Activated naive CD8-positive, alpha-beta T cell treated with anti-CD3 and anti-CD28 coated beads, Interleukin-2, amount 10 ng/mL, durations not matched to agents 7 days and 5 days (primary cell): ENCODE results near the gene GPR161. TPM values are rescaled to one million over a fixed set of nuclear protein-coding genes. Genes with fewer than 3 reads are reported as not detected.
A peak's percentile ranks its signal among the peaks of the same experiment; 100 is the strongest.
"Not testable (repeated sequence)": the region's sequence is repeated elsewhere in the genome, so short reads cannot be mapped to it uniquely, and the experiment has no call there.

Source experiments
- ATAC-seq: fragments of 150-1000 bp; cut with Tn5 transposase; one replicate; pipeline ENCODE4 v1.10.0; 2021; ENCODE audit warnings: low read depth, moderate library complexity
- POLR2A ChIA-PET: fragments of 350-600 bp; sonication (Branson Sonifier 250); formaldehyde crosslinking; loops from one replicate; lab custom pipeline; 2021; ENCODE audit warnings: antibody characterized with exemption; lab: Charles Lee
- DNase-seq: peaks from one replicate; pipeline ENCODE4 v3.0.0; 2021
- H3K27ac Mint-ChIP-seq: one replicate; pipeline ENCODE4 v1.8.0; 2022; ENCODE audit warnings: mild to moderate bottlenecking, mixed read lengths
- H3K27me3 Mint-ChIP-seq: one replicate; pipeline ENCODE4 v1.8.0; 2022; ENCODE audit warnings: mild to moderate bottlenecking, moderate library complexity, mixed read lengths
- H3K36me3 Mint-ChIP-seq: one replicate; pipeline ENCODE4 v1.8.0; 2021; ENCODE audit warnings: mild to moderate bottlenecking, mixed read lengths
- H3K4me1 Mint-ChIP-seq: one replicate; pipeline ENCODE4 v1.8.0; 2021; ENCODE audit warnings: mixed read lengths
- H3K4me3 Mint-ChIP-seq: one replicate; pipeline ENCODE4 v1.8.0; 2022; ENCODE audit warnings: mild to moderate bottlenecking, moderate library complexity, mixed read lengths
- H3K9me3 Mint-ChIP-seq: one replicate; pipeline ENCODE4 v1.8.0; 2021; ENCODE audit warnings: mixed read lengths
- total RNA-seq, 2 experiments: library from RNA; stranded (reverse); gene quantifications; one replicate each; pipeline ENCODE4 v1.2.3, GENCODE V29; 2021

The GPR161 gene
- total RNA-seq, 2 experiments from 2014 or later = 0.20 TPM; not detected in 1

DNA sequence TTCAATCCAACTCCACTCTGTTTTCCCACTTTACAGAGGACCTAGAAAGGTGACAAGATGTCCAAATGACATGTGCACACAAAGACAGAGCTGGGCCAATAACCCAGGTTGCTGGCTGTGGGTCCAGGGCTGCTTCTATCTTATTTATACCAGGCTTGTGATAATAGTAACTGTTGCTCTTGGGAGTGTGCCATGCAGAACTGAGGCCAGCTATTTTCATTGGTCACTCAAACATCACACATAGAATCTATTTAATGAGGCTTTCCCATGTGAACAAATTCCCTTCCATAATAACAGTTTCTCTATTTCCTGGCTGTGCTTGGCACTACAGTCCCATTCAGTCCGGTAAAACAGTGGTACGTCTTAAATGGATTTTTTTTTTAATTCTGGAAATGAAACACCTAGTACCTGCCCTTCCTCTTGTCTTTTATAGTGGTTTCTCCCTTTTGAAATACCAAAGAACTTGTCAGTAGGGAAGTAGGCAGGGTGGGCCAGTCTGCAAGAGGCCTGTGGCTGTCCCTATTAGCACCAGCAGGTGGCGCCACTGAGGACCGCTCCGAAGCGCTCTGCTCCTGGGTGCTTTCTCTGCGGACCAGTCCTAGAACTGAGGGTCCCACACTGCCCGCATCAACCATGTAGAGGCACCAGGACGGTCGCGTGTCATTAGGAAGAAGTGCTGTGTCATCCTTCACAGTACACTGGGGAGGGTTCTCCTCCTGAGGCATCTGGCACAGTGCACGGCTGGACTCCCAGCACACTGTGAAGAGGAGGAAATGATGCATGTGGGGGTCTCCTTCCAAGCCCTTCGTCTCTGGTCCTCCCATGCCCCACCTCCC, 52.1 kb downstream of the GPR161 start:
- peaks cover 7% of the 10 kb centered on the region for H3K4me1 Mint-ChIP-seq
- no peak overlapping the region for H3K27ac Mint-ChIP-seq
- H3K9me3 Mint-ChIP-seq = no peaks in the 10 kb centered on the region
- peaks cover 2% of the 10 kb centered on the region for H3K27me3 Mint-ChIP-seq
- H3K4me3 Mint-ChIP-seq = no peak overlapping the region
- POLR2A ChIA-PET = interaction anchor here (0.6 to 0.7 kb wide), 2 partner anchors 26 to 154 kb away, joined by 3 read pairs; no protein-coding TSS in a partner anchor
- peak; percentile 68 for ATAC-seq
- DNase-seq = peak; percentile 78
- H3K36me3 Mint-ChIP-seq = no peaks in the 10 kb centered on the region

- POLR2A ChIA-PET = no interaction called here
- no peaks in the 10 kb centered on the region for H3K9me3 Mint-ChIP-seq
- DNase-seq = no peak
- H3K27me3 Mint-ChIP-seq = peaks cover 2% of the 10 kb centered on the region
- H3K27ac Mint-ChIP-seq = no peak overlapping the region
- ATAC-seq = no peak
- H3K4me3 Mint-ChIP-seq = no peak overlapping the region
- no peaks in the 10 kb centered on the region for H3K36me3 Mint-ChIP-seq
- peaks cover 7% of the 10 kb centered on the region for H3K4me1 Mint-ChIP-seq
These were observed 53.0 kb downstream of the GPR161 start for GRCh38 chr1:168083456-168084325.

DNA sequence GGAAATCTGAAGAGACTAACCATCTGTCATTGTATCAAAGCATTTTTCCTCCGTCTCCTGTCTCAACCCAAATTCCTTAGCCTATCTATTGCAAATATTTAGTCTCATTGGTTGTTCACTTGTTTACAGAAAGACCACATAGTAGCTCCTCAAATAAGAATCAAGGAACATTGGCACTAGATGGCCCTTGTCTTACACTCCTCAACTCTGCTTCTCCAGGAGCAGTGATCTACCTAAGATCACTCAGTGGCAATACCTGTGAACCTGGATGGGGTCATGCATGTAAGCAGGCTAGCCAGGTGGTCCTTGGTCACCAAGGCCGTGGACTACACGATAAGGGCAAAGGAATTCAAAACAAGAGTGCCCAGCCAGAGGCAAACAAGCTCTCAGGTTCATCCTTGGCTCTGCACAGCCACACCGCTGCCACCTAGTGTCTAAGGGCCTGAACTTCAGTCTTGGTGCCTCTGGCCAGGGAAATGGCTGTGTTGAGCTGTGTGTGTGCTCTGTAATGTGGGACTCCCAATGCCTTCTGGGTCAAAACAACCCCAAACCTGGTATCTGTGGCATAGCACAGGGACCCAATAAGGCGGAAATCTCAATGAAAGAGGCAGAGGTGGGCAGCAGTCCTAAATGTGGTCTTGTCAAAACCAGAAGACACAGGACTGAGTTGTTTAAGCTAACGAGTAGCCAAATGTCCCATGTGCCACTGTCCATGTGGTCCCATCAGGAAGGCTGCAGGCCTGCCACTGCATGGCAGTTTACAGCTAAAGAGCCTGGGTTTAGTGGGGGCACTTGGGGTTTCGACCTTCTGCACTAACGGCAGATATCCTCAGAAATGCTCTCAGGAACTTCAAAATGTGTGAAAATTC, 54.5 kb downstream of the GPR161 start:
- H3K9me3 Mint-ChIP-seq = no peaks in the 10 kb centered on the region
- ATAC-seq (peak; percentile 90), DNase-seq (peak; percentile 70)
- POLR2A ChIA-PET = interaction anchor here (0.6 to 1.7 kb wide), 3 partner anchors 146 to 436 kb away, joined by 3 to 5 read pairs (median 3); partner anchors contain the start of genes DCAF6, MPC2 and MPZL1
- H3K4me1 Mint-ChIP-seq = peaks cover 7% of the 10 kb centered on the region
- no peak overlapping the region for H3K27ac Mint-ChIP-seq
- peaks cover 2% of the 10 kb centered on the region for H3K27me3 Mint-ChIP-seq
- no peaks in the 10 kb centered on the region for H3K36me3 Mint-ChIP-seq
- H3K4me3 Mint-ChIP-seq = no peak overlapping the region

DNA sequence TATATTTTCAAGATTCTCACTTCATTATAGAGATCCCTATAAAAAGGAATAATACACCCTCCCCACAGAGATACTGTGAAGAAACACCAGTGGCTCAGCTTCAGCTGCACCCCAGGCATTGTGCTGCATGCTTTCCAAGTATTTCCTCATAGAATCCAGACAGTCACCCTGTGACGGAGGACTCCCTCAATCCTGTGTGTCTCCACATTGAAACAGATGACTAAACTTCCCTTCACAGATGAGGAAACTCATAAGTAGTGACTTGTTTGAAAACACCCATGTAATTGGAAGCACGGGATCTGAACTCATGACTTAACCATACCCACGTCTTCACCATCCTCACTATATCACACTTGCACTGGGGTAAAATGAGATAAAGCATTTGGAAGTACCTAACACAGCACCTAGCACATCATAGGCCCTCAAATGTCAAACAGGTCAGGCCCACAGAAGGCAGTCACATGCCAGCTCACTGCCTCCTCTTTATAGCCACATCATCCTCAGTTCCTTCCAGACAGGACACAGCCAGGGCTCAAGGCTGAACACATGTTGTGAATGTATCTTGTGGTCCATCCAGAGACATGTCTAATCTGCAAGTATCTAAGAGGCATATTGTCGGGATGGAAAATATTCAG, 55.2 kb downstream of the GPR161 start:
- Mint-ChIP-seq H3K4me1 (peaks cover 7% of the 10 kb centered on the region), H3K27me3 (peaks cover 2% of the 10 kb centered on the region), H3K4me3 (no peak overlapping the region), H3K9me3 (no peaks in the 10 kb centered on the region), H3K27ac (no peak overlapping the region), H3K36me3 (peaks cover 3% of the 10 kb centered on the region)
- DNase-seq (no peak), ATAC-seq (no peak)
- POLR2A ChIA-PET = interaction anchor here (0.6 to 1.7 kb wide), 3 partner anchors 145 to 435 kb away, joined by 3 to 5 read pairs (median 3); partner anchors contain the start of genes DCAF6, MPC2 and MPZL1

DNA sequence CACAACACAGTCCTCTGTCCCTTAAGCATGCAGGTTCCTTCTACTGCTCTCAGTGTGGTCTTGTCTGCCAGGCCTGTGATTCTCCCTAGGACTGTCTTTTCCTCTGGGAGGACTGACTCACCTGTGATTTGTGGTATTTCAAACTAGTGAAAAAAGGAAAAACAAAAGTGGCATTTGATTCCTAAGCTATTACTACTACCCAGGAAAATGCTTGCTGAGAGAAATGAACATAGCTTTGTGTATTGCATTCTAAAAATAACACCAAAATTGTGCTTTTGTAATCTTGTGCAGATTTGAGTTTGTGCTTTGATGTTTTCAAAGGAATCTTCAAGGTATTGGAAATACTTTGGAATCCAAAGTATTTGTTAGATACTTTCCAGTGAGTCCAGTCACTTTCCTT, 57.0 kb downstream of the GPR161 start:
- peaks cover 7% of the 10 kb centered on the region for H3K36me3 Mint-ChIP-seq
- no peak for ATAC-seq
- POLR2A ChIA-PET = no interaction called here
- no peak overlapping the region for H3K4me3 Mint-ChIP-seq
- peaks cover 6% of the 10 kb centered on the region for H3K4me1 Mint-ChIP-seq
- no peaks in the 10 kb centered on the region for H3K9me3 Mint-ChIP-seq
- H3K27me3 Mint-ChIP-seq = no peaks in the 10 kb centered on the region
- no peak overlapping the region for H3K27ac Mint-ChIP-seq
- DNase-seq = no peak

DNA sequence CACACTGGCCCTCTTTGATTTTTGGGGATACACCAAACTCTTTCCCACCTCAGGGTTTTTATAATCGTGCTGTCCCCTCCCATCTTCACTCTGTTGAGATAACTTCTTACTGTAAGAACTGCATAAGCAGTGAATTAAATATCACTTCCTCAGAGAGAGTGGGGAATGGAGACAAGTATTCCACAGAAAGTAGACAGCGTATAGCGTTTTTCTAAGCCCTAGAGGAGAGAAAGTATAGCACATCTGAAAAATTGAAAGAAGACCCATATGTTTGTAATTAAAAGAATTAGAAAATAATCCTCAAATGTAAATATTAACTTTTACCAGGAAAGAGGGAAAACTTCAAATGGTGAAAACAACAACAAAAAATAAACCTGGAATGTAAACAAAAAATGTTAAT, 67.3 kb downstream of the GPR161 start:
- ATAC-seq = no peak
- POLR2A ChIA-PET = no interaction called here
- H3K27me3 Mint-ChIP-seq = no peaks in the 10 kb centered on the region
- peaks cover 19% of the 10 kb centered on the region for H3K36me3 Mint-ChIP-seq
- DNase-seq = no peak
- H3K9me3 Mint-ChIP-seq = no peaks in the 10 kb centered on the region
- no peak overlapping the region for H3K27ac Mint-ChIP-seq
- no peak overlapping the region for H3K4me3 Mint-ChIP-seq
- no peaks in the 10 kb centered on the region for H3K4me1 Mint-ChIP-seq

DNA sequence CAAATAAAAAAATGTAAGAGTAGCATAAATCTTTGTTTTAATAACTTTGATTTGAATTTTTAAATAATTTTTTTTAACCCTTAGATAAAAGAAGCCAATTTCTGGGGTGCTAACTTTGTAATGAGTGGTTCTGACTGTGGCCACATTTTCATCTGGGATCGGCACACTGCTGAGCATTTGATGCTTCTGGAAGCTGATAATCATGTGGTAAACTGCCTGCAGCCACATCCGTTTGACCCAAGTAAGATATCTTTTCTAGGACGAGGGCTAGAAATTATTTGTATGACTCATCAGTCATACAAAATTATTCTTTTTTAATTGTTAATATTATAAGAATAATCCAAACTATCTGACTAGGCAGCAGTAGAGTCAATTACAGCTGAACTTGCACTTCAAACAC, 71.2 kb downstream of the GPR161 start:
- ATAC-seq = no peak
- Mint-ChIP-seq H3K4me1 (no peaks in the 10 kb centered on the region), H3K27ac (no peak overlapping the region), H3K36me3 (peaks cover 13% of the 10 kb centered on the region), H3K27me3 (no peaks in the 10 kb centered on the region), H3K9me3 (no peaks in the 10 kb centered on the region), H3K4me3 (no peak overlapping the region)
- DNase-seq = no peak
- POLR2A ChIA-PET = no interaction called here

- Mint-ChIP-seq H3K4me3 (no peak overlapping the region), H3K36me3 (peaks cover 15% of the 10 kb centered on the region), H3K27ac (no peak overlapping the region), H3K4me1 (no peaks in the 10 kb centered on the region), H3K9me3 (no peaks in the 10 kb centered on the region), H3K27me3 (no peaks in the 10 kb centered on the region)
- DNase-seq (no peak), ATAC-seq (no peak)
- POLR2A ChIA-PET = no interaction called here
These were observed 72.5 kb downstream of the GPR161 start for GRCh38 chr1:168064216-168064615.

- Mint-ChIP-seq H3K4me1 (peaks cover 5% of the 10 kb centered on the region), H3K36me3 (peaks cover 8% of the 10 kb centered on the region), H3K27me3 (no peaks in the 10 kb centered on the region), H3K4me3 (no peak overlapping the region), H3K27ac (no peak overlapping the region), H3K9me3 (no peaks in the 10 kb centered on the region)
- no peak for ATAC-seq
- DNase-seq = no peak
- POLR2A ChIA-PET = no interaction called here
These were observed 78.8 kb downstream of the GPR161 start for GRCh38 chr1:168057921-168058320.

DNA sequence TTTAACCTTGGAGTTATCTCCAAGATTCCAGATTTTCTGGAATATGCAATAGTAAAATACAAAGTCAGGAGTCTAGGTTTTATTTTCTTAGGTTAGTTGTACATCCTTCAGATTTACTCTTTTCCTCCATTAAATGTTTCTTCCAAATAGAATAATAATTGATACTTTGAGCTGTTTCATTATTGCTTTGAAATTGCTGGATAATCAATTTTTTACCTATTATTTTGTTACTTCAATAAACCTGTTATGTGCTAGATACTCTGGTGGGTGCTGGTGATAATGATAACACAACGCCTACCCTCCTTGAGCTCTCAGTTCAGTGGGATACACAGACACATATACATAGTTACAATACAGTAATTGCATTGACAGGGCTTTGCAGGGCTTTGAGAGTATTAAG, 79.4 kb downstream of the GPR161 start:
- H3K27ac Mint-ChIP-seq = no peak overlapping the region
- no peaks in the 10 kb centered on the region for H3K27me3 Mint-ChIP-seq
- H3K4me1 Mint-ChIP-seq = peaks cover 5% of the 10 kb centered on the region
- no peak for DNase-seq
- ATAC-seq = no peak
- POLR2A ChIA-PET = no interaction called here
- no peaks in the 10 kb centered on the region for H3K9me3 Mint-ChIP-seq
- peaks cover 8% of the 10 kb centered on the region for H3K36me3 Mint-ChIP-seq
- no peak overlapping the region for H3K4me3 Mint-ChIP-seq

- not testable (repeated sequence) for H3K4me1 Mint-ChIP-seq
These were observed 80.6 kb downstream of the GPR161 start for GRCh38 chr1:168056152-168056551.

GRCh38 chr1:168054117-168054516, 82.6 kb downstream of the GPR161 start:
- Mint-ChIP-seq H3K27me3 (no peaks in the 10 kb centered on the region), H3K27ac (no peak overlapping the region), H3K9me3 (no peaks in the 10 kb centered on the region), H3K4me3 (no peak overlapping the region), H3K4me1 (peaks cover 5% of the 10 kb centered on the region), H3K36me3 (peaks cover 7% of the 10 kb centered on the region)
- ATAC-seq (no peak), DNase-seq (no peak)
- POLR2A ChIA-PET = no interaction called here

More at GRCh38 chr1:168056152-168056551, 80.6 kb downstream of the GPR161 start:
- H3K27ac Mint-ChIP-seq, H3K27me3 Mint-ChIP-seq, POLR2A ChIA-PET, H3K36me3 Mint-ChIP-seq, DNase-seq, ATAC-seq, H3K9me3 Mint-ChIP-seq, H3K4me3 Mint-ChIP-seq: not testable (repeated sequence)
